HG03095 (cell line): ENCODE data around the gene COLEC12.
A peak's percentile ranks its signal among the peaks of the same experiment; 100 is the strongest.

Experiments
- ATAC-seq: cut with Tn5 transposase; IDR thresholded peaks from one replicate; pipeline ENCODE4 v1.9.1; 2021; ENCODE audit warnings: moderate library complexity; ENCODE audit not compliant: unreplicated experiment

COLEC12 gene

GRCh38 chr18:500632-501405, at the start of gene COLEC12:
COLEC12 (minus strand) TSS chr18:500701; CDS start chr18:500514, 187 bp downstream.
- no peak for ATAC-seq

- no peak for ATAC-seq
These were observed 49.5 kb upstream of the COLEC12 start for GRCh38 chr18:549967-550366.

- ATAC-seq: no peak
These were observed 43.1 kb upstream of the COLEC12 start for GRCh38 chr18:543447-544078.

GRCh38 chr18:533995-534601, 33.6 kb upstream of the COLEC12 start:
- no peak for ATAC-seq

GRCh38 chr18:532632-533031, 32.1 kb upstream of the COLEC12 start:
- no peak for ATAC-seq

- no peak for ATAC-seq
These were observed 31.5 kb upstream of the COLEC12 start for GRCh38 chr18:532018-532417.

GRCh38 chr18:527146-527545, 26.6 kb upstream of the COLEC12 start:
- no peak for ATAC-seq

- ATAC-seq: no peak
These were observed 26.2 kb upstream of the COLEC12 start for GRCh38 chr18:526681-527080.

GRCh38 chr18:525036-525797, 24.7 kb upstream of the COLEC12 start:
- no peak for ATAC-seq

- ATAC-seq: no peak
These were observed 24.0 kb upstream of the COLEC12 start for GRCh38 chr18:524466-524865.

GRCh38 chr18:523561-523960, 23.1 kb upstream of the COLEC12 start:
- no peak for ATAC-seq

GRCh38 chr18:519019-519879, 18.7 kb upstream of the COLEC12 start:
- ATAC-seq: peak; percentile 93

GRCh38 chr18:518081-518480, 17.6 kb upstream of the COLEC12 start:
- ATAC-seq: no peak

- no peak for ATAC-seq
These were observed 15.3 kb upstream of the COLEC12 start for GRCh38 chr18:515838-516237.

- no peak for ATAC-seq
These were observed 14.8 kb upstream of the COLEC12 start for GRCh38 chr18:515156-515815.

GRCh38 chr18:513826-514530, 13.5 kb upstream of the COLEC12 start:
- ATAC-seq: no peak

- no peak for ATAC-seq
These were observed 12.5 kb upstream of the COLEC12 start for GRCh38 chr18:512957-513356.

- no peak for ATAC-seq
These were observed 8.3 kb upstream of the COLEC12 start for GRCh38 chr18:508835-509234.

GRCh38 chr18:507636-508035, 7.1 kb upstream of the COLEC12 start:
- no peak for ATAC-seq
